Activated CD8-positive, alpha-beta memory T cell treated with anti-CD3 and anti-CD28 coated beads for 1 hour (primary cell): ENCODE results near the gene MAFG.

ENCODE experiments used
- DNase-seq, 2 donors: peaks; one replicate each; pipeline ENCODE4 v3.0.0-alpha.2; 2020; ENCODE audit warnings: low read depth in 1 of 2; ENCODE audit errors: extremely low read depth in 1 of 2

The MAFG gene

GRCh38 chr17:81940538-81941483 is 13.3 kb upstream of the MAFG start:
- no peak for DNase-seq

- no peak for DNase-seq
Measured at GRCh38 chr17:81939881-81940385, 12.4 kb upstream of the MAFG start.

- no peak for DNase-seq
Measured at GRCh38 chr17:81939218-81939617, 11.7 kb upstream of the MAFG start.

GRCh38 chr17:81935709-81936084 is 8.2 kb upstream of the MAFG start:
- DNase-seq: no peak

- DNase-seq: no peak
Measured at GRCh38 chr17:81934850-81935708, 7.5 kb upstream of the MAFG start.

GRCh38 chr17:81934098-81934757 is 6.7 kb upstream of the MAFG start:
- no peak for DNase-seq

GRCh38 chr17:81933178-81933699 is 5.7 kb upstream of the MAFG start:
- no peak for DNase-seq

- DNase-seq: no peak
Measured at GRCh38 chr17:81932333-81932983, 4.9 kb upstream of the MAFG start.

- no peak for DNase-seq
Measured at GRCh38 chr17:81931557-81932332, 4.2 kb upstream of the MAFG start.

- no peak for DNase-seq
Measured at GRCh38 chr17:81931189-81931556, 3.6 kb upstream of the MAFG start.

- no peak for DNase-seq
Measured at GRCh38 chr17:81930142-81931125, 2.9 kb upstream of the MAFG start.

- DNase-seq: no peak
Measured at GRCh38 chr17:81929253-81930141, 2.0 kb upstream of the MAFG start.

GRCh38 chr17:81928544-81929252 is 1.2 kb upstream of the MAFG start:
- DNase-seq: no peak

GRCh38 chr17:81927152-81927652 is 333 bp downstream of the MAFG start:
- no peak for DNase-seq

- DNase-seq: peak in 1 of 2 donors; percentile 30
Measured at GRCh38 chr17:81926451-81927151, 934 bp downstream of the MAFG start.

- no peak for DNase-seq
Measured at GRCh38 chr17:81925860-81926450, 1.6 kb downstream of the MAFG start.
